Activated CD4-positive, alpha-beta T cell treated with anti-CD3 and anti-CD28 coated beads, Interleukin-2, amount 50 U/mL, for 48 hours (primary cell): ENCODE data around the gene ALOX15B.

Experiments
- DNase-seq, 2 experiments: peaks; one replicate each; pipeline ENCODE4 v3.0.0-alpha.2; 2020

The ALOX15B gene

GRCh38 chr17:8038954-8039610 is at the start of gene ALOX15B:
ALOX15B (plus strand) TSS chr17:8039059; CDS start chr17:8039156, 97 bp downstream.
- DNase-seq: no peak

- peak; percentile 98 to 99 for DNase-seq
Observed at GRCh38 chr17:7989781-7990655, 48.8 kb upstream of the ALOX15B start.

- DNase-seq: no peak
Observed at GRCh38 chr17:7992516-7992915, 46.3 kb upstream of the ALOX15B start.

GRCh38 chr17:7992924-7993323 is 45.9 kb upstream of the ALOX15B start:
- no peak for DNase-seq

GRCh38 chr17:7993972-7994589 is 44.8 kb upstream of the ALOX15B start:
- DNase-seq: no peak

GRCh38 chr17:7995724-7996123 is 43.1 kb upstream of the ALOX15B start:
- no peak for DNase-seq

- DNase-seq: peak; percentile 36 to 47
Observed at GRCh38 chr17:7997186-7997585, 41.7 kb upstream of the ALOX15B start.

GRCh38 chr17:8001976-8002720 is 36.7 kb upstream of the ALOX15B start, which contains the start of gene GUCY2D:
GUCY2D (plus strand) TSS chr17:8002615; CDS start chr17:8003048, 433 bp downstream.
- no peak for DNase-seq

- DNase-seq: no peak
Observed at GRCh38 chr17:8002721-8003593, 35.9 kb upstream of the ALOX15B start.

GRCh38 chr17:8003594-8004181 is 35.2 kb upstream of the ALOX15B start:
- DNase-seq: no peak

- no peak for DNase-seq
Observed at GRCh38 chr17:8004899-8005298, 34.0 kb upstream of the ALOX15B start.

GRCh38 chr17:8005357-8005756 is 33.5 kb upstream of the ALOX15B start:
- no peak for DNase-seq

GRCh38 chr17:8005967-8006730 is 32.7 kb upstream of the ALOX15B start:
- no peak for DNase-seq

- DNase-seq: no peak
Observed at GRCh38 chr17:8006836-8007680, 31.8 kb upstream of the ALOX15B start.

GRCh38 chr17:8007836-8008235 is 31.0 kb upstream of the ALOX15B start:
- no peak for DNase-seq

- no peak for DNase-seq
Observed at GRCh38 chr17:8012045-8012580, 26.7 kb upstream of the ALOX15B start.

GRCh38 chr17:8012996-8013640 is 25.7 kb upstream of the ALOX15B start:
- no peak for DNase-seq

- DNase-seq: no peak
Observed at GRCh38 chr17:8013731-8014557, 24.9 kb upstream of the ALOX15B start.
